Measurements from ENCODE around the gene TBCD.
A peak's percentile ranks its signal among the peaks of the same experiment; 100 is the strongest.

Gene TBCD

GRCh38 chr17:82932518-82933310 is 180.8 kb downstream of the TBCD start:
- no peak for DNase-seq (ENCODE audit: low spot score)

GRCh38 chr17:82933911-82934310 is 182.0 kb downstream of the TBCD start:
- Histone ChIP-seq H3K4ac (ENCODE audit: low read length) (no peak overlapping the region), H3K36me3 (replicated peaks in 1 of 2; ENCODE audit: control insufficient read depth in 2 of 2, insufficient read depth in 2 of 2, low read length in 2 of 2) (peaks cover 54 to 94% of the 10 kb centered on the region in 2 donors), H3K4me3 (ENCODE audit: low read length in 2 of 2) (no peak overlapping the region), H4K8ac (ENCODE audit: low read depth, low read length) (no peak overlapping the region), H3K4me1 (ENCODE audit: control insufficient read depth in 2 of 2, insufficient read depth in 1 of 2, low read depth in 1 of 2, low read length in 2 of 2) (peaks cover 0 to 5% of the 10 kb centered on the region in 2 donors), H3K27ac (replicated peaks; ENCODE audit: low read length) (no peak overlapping the region), H2BK120ac (ENCODE audit: low read depth, low read length) (no peak overlapping the region), H2BK15ac (ENCODE audit: low read length) (no peak overlapping the region), H2AFZ (ENCODE audit: low read length) (no peak overlapping the region), H2BK12ac (ENCODE audit: low read length) (no peak overlapping the region), H3K14ac (ENCODE audit: low read length) (no peak overlapping the region), H3K23ac (ENCODE audit: low read depth, low read length, poor library complexity) (no peak overlapping the region), H3K27me3 (ENCODE audit: control insufficient read depth in 3 of 3, insufficient read depth in 3 of 3, low read depth in 1 of 3, low read length in 3 of 3) (no peaks in the 10 kb centered on the region), H3K18ac (ENCODE audit: low read length) (no peak overlapping the region), H3K9me3 (replicated peaks in 1 of 2; ENCODE audit: control insufficient read depth in 2 of 2, insufficient read depth in 1 of 2, low read depth in 1 of 2, low read length in 2 of 2) (no peaks in the 10 kb centered on the region), H2BK5ac (ENCODE audit: low read length) (no peak overlapping the region), H2AK5ac (ENCODE audit: low read depth, low read length) (no peak overlapping the region), H3K79me1 (ENCODE audit: low read depth, low read length) (peaks cover 6% of the 10 kb centered on the region), H4K91ac (ENCODE audit: low read depth, low read length, poor library complexity) (no peak overlapping the region), H3K4me2 (ENCODE audit: insufficient read depth, low read length, poor library complexity, severe bottlenecking) (no peak overlapping the region), H3K9ac (ENCODE audit: low read depth, low read length, poor library complexity) (no peak overlapping the region)
- DNase-seq (ENCODE audit: low spot score): no peak
- WGBS, 2 donors (ENCODE audit: extremely low coverage in 2 of 2, insufficient read length in 2 of 2, insufficient replicate concordance in 1 of 2): no CpG with 5 or more reads among the region's 15 CpGs

More at GRCh38 chr17:82932518-82933310, 180.8 kb downstream of the TBCD start:
- Histone ChIP-seq H3K79me1 (ENCODE audit: low read depth, low read length) (peaks cover 4% of the 10 kb centered on the region), H2AFZ (ENCODE audit: low read length) (no peak overlapping the region), H3K14ac (ENCODE audit: low read length) (no peak overlapping the region), H2AK5ac (ENCODE audit: low read depth, low read length) (no peak overlapping the region), H3K27me3 (ENCODE audit: control insufficient read depth in 3 of 3, insufficient read depth in 3 of 3, low read depth in 1 of 3, low read length in 3 of 3) (no peaks in the 10 kb centered on the region), H3K23ac (ENCODE audit: low read depth, low read length, poor library complexity) (no peak overlapping the region), H2BK15ac (ENCODE audit: low read length) (no peak overlapping the region), H4K91ac (ENCODE audit: low read depth, low read length, poor library complexity) (no peak overlapping the region), H2BK5ac (ENCODE audit: low read length) (no peak overlapping the region), H3K4ac (ENCODE audit: low read length) (no peak overlapping the region), H3K27ac (replicated peaks; ENCODE audit: low read length) (no peak overlapping the region), H3K9ac (ENCODE audit: low read depth, low read length, poor library complexity) (no peak overlapping the region), H3K9me3 (replicated peaks in 1 of 2; ENCODE audit: control insufficient read depth in 2 of 2, insufficient read depth in 1 of 2, low read depth in 1 of 2, low read length in 2 of 2) (no peaks in the 10 kb centered on the region), H3K36me3 (replicated peaks in 1 of 2; ENCODE audit: control insufficient read depth in 2 of 2, insufficient read depth in 2 of 2, low read length in 2 of 2) (peaks cover 49 to 93% of the 10 kb centered on the region in 2 donors), H3K18ac (ENCODE audit: low read length) (no peak overlapping the region), H2BK12ac (ENCODE audit: low read length) (no peak overlapping the region), H3K4me1 (ENCODE audit: control insufficient read depth in 2 of 2, insufficient read depth in 1 of 2, low read depth in 1 of 2, low read length in 2 of 2) (peaks cover 0 to 5% of the 10 kb centered on the region in 2 donors), H2BK120ac (ENCODE audit: low read depth, low read length) (no peak overlapping the region), H3K4me3 (ENCODE audit: low read length in 2 of 2) (no peak overlapping the region), H4K8ac (ENCODE audit: low read depth, low read length) (no peak overlapping the region), H3K4me2 (ENCODE audit: insufficient read depth, low read length, poor library complexity, severe bottlenecking) (no peak overlapping the region)
- WGBS, 2 donors (ENCODE audit: extremely low coverage in 2 of 2, insufficient read length in 2 of 2, insufficient replicate concordance in 1 of 2): no CpG with 5 or more reads among the region's 28 CpGs

- H3K4me1 ChIP-seq (ENCODE audit: control insufficient read depth in 2 of 2, insufficient read depth in 1 of 2, low read depth in 1 of 2, low read length in 2 of 2): peaks cover 0 to 5% of the 10 kb centered on the region in 2 donors
- no peak overlapping the region for H3K4me2 ChIP-seq (ENCODE audit: insufficient read depth, low read length, poor library complexity, severe bottlenecking)
- H4K91ac ChIP-seq (ENCODE audit: low read depth, low read length, poor library complexity): no peak overlapping the region
- H3K18ac ChIP-seq (ENCODE audit: low read length): peak overlapping the region; percentile 59
- H3K23ac ChIP-seq (ENCODE audit: low read depth, low read length, poor library complexity): no peak overlapping the region
- H3K4me3 ChIP-seq (ENCODE audit: low read length in 2 of 2): no peak overlapping the region
- peaks cover 6% of the 10 kb centered on the region for H3K79me1 ChIP-seq (ENCODE audit: low read depth, low read length)
- WGBS, 2 donors (ENCODE audit: extremely low coverage in 2 of 2, insufficient read length in 2 of 2, insufficient replicate concordance in 1 of 2): no CpG with 5 or more reads among the region's 27 CpGs
- no peak overlapping the region for H2BK15ac ChIP-seq (ENCODE audit: low read length)
- no peak overlapping the region for H4K8ac ChIP-seq (ENCODE audit: low read depth, low read length)
- no peak overlapping the region for H3K4ac ChIP-seq (ENCODE audit: low read length)
- H2BK5ac ChIP-seq (ENCODE audit: low read length): no peak overlapping the region
- H2BK12ac ChIP-seq (ENCODE audit: low read length): no peak overlapping the region
- no peak overlapping the region for H3K27ac ChIP-seq (replicated peaks; ENCODE audit: low read length)
- no peak overlapping the region for H2AFZ ChIP-seq (ENCODE audit: low read length)
- no peaks in the 10 kb centered on the region for H3K27me3 ChIP-seq (ENCODE audit: control insufficient read depth in 3 of 3, insufficient read depth in 3 of 3, low read depth in 1 of 3, low read length in 3 of 3)
- H2BK120ac ChIP-seq (ENCODE audit: low read depth, low read length): no peak overlapping the region
- no peak for DNase-seq (ENCODE audit: low spot score)
- H3K9ac ChIP-seq (ENCODE audit: low read depth, low read length, poor library complexity): no peak overlapping the region
- H3K14ac ChIP-seq (ENCODE audit: low read length): no peak overlapping the region
- peaks cover 49 to 94% of the 10 kb centered on the region in 2 donors for H3K36me3 ChIP-seq (replicated peaks in 1 of 2; ENCODE audit: control insufficient read depth in 2 of 2, insufficient read depth in 2 of 2, low read length in 2 of 2)
- no peak overlapping the region for H2AK5ac ChIP-seq (ENCODE audit: low read depth, low read length)
- H3K9me3 ChIP-seq (replicated peaks in 1 of 2; ENCODE audit: control insufficient read depth in 2 of 2, insufficient read depth in 1 of 2, low read depth in 1 of 2, low read length in 2 of 2): peaks cover 0 to 5% of the 10 kb centered on the region in 2 donors
Observed at GRCh38 chr17:82935966-82936767, 184.3 kb downstream of the TBCD start.

GRCh38 chr17:82936768-82937171 is 184.9 kb downstream of the TBCD start:
- WGBS, 2 donors (ENCODE audit: extremely low coverage in 2 of 2, insufficient read length in 2 of 2, insufficient replicate concordance in 1 of 2): no CpG with 5 or more reads among the region's 10 CpGs
- no peak for DNase-seq (ENCODE audit: low spot score)

More at GRCh38 chr17:82936768-82937171, 184.9 kb downstream of the TBCD start:
- H4K8ac ChIP-seq (ENCODE audit: low read depth, low read length): no peak overlapping the region
- H3K27ac ChIP-seq (replicated peaks; ENCODE audit: low read length): no peak overlapping the region
- peaks cover 0 to 5% of the 10 kb centered on the region in 2 donors for H3K4me1 ChIP-seq (ENCODE audit: control insufficient read depth in 2 of 2, insufficient read depth in 1 of 2, low read depth in 1 of 2, low read length in 2 of 2)
- no peak overlapping the region for H3K4me3 ChIP-seq (ENCODE audit: low read length in 2 of 2)
- no peak overlapping the region for H4K91ac ChIP-seq (ENCODE audit: low read depth, low read length, poor library complexity)
- no peaks in the 10 kb centered on the region for H3K27me3 ChIP-seq (ENCODE audit: control insufficient read depth in 3 of 3, insufficient read depth in 3 of 3, low read depth in 1 of 3, low read length in 3 of 3)
- H3K4ac ChIP-seq (ENCODE audit: low read length): no peak overlapping the region
- peaks cover 6% of the 10 kb centered on the region for H3K79me1 ChIP-seq (ENCODE audit: low read depth, low read length)
- H3K4me2 ChIP-seq (ENCODE audit: insufficient read depth, low read length, poor library complexity, severe bottlenecking): no peak overlapping the region
- peak overlapping the region; percentile 59 for H3K18ac ChIP-seq (ENCODE audit: low read length)
- peaks cover 0 to 9% of the 10 kb centered on the region in 2 donors for H3K9me3 ChIP-seq (replicated peaks in 1 of 2; ENCODE audit: control insufficient read depth in 2 of 2, insufficient read depth in 1 of 2, low read depth in 1 of 2, low read length in 2 of 2)
- H2AFZ ChIP-seq (ENCODE audit: low read length): no peak overlapping the region
- H2BK15ac ChIP-seq (ENCODE audit: low read length): no peak overlapping the region
- H2BK5ac ChIP-seq (ENCODE audit: low read length): no peak overlapping the region
- no peak overlapping the region for H3K23ac ChIP-seq (ENCODE audit: low read depth, low read length, poor library complexity)
- H3K9ac ChIP-seq (ENCODE audit: low read depth, low read length, poor library complexity): no peak overlapping the region
- no peak overlapping the region for H3K14ac ChIP-seq (ENCODE audit: low read length)
- H2BK12ac ChIP-seq (ENCODE audit: low read length): no peak overlapping the region
- H2AK5ac ChIP-seq (ENCODE audit: low read depth, low read length): no peak overlapping the region
- no peak overlapping the region for H2BK120ac ChIP-seq (ENCODE audit: low read depth, low read length)
- H3K36me3 ChIP-seq (replicated peaks in 1 of 2; ENCODE audit: control insufficient read depth in 2 of 2, insufficient read depth in 2 of 2, low read length in 2 of 2): peaks cover 49 to 94% of the 10 kb centered on the region in 2 donors
